HG02763 (cell line): ENCODE measurements around the gene AGBL4.

Experiments
- ATAC-seq: cut with Tn5 transposase; IDR thresholded peaks from one replicate; pipeline ENCODE4 v1.9.1; 2021; ENCODE audit warnings: mild to moderate bottlenecking, moderate library complexity; ENCODE audit not compliant: unreplicated experiment

The AGBL4 gene

GRCh38 chr1:48619539-48619938 lies 1404.2 kb downstream of the AGBL4 start:
- no peak for ATAC-seq

- no peak for ATAC-seq
These were observed 1406.5 kb downstream of the AGBL4 start for GRCh38 chr1:48617252-48617651.

- no peak for ATAC-seq
These were observed 1407.0 kb downstream of the AGBL4 start for GRCh38 chr1:48616710-48617109.

DNA sequence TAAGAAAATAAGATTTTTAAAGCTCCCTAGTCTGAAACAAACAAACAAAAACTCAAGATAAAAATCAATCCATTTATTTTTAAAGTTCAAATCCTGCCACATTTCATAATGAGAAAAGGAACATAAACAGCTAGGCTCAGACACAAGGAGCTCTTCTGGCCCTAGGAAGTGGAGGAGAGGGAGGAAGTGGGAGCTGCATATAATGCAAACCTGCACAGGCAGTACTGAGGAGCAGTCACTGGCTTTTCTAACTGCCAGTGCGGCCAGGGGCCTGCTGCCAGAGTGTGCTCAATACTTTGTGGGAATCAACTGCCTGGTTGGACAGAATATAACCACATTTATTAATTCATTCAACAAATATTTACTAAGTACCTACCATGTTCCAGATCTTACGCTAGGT lies 1411.9 kb downstream of the AGBL4 start:
- ATAC-seq, result no peak

- ATAC-seq, result no peak
These were observed 1412.9 kb downstream of the AGBL4 start for GRCh38 chr1:48610628-48611542.

DNA sequence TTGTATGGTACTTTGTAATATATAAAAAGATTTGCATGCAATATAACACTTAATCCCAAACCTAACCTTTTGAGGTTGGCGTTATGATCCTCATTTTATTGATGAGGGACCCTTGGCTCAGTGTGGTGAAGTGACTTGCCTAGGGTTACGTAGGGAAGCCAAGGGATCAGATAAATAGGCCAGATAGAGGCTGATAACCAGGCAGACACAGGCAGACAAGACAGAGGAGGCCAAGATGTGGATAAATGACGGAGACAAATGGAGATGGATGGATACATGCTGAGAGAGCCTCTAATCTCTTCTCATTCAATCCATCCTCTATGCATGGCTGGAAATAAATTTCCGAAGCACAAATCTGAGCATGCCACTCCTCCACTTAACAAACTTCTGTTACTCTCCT lies 1414.9 kb downstream of the AGBL4 start:
- ATAC-seq, result no peak

- ATAC-seq, result no peak
These were observed 1420.5 kb downstream of the AGBL4 start for GRCh38 chr1:48603222-48603621.

GRCh38 chr1:48602349-48602748 lies 1421.4 kb downstream of the AGBL4 start:
- no peak for ATAC-seq

DNA sequence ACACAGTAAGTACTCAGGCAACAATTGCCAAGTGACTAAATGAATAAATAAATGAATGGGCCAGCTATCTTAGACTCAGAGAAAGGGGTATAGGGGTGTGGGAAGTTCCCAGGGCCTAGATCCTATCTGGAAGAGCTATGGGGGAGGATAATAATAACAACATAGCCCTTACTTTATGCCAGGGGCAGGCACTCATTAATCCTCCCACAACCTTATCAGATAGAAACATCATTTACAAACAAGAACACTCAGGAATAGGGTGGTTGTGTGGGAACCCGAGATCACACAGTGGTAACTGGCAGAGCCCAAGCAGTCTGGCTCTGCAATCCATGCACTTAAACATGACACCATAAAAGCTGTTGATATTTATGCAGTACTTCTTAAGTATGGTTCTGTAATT lies 1423.6 kb downstream of the AGBL4 start:
- no peak for ATAC-seq

DNA sequence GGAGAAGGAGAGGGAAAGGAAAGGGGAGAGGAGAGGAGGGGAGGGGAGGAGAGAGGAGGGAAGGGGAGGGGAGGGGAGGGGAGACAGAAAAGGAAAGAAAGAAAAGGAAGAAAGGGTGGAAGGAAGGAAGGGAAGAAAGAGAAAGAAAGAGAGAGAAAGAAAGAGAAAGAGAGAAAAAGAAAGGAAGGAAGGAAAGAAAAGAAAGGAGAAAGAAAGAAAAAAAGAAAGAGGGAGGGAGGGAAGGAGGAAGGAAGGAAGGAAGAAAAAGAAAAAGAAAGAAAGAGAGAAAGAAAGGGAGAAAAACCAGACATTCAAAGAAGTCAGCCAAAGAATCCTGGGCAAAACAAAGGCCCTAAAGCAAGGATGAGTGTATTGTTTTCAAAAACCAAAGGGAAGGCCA lies 1426.1 kb downstream of the AGBL4 start:
- ATAC-seq, result no peak

DNA sequence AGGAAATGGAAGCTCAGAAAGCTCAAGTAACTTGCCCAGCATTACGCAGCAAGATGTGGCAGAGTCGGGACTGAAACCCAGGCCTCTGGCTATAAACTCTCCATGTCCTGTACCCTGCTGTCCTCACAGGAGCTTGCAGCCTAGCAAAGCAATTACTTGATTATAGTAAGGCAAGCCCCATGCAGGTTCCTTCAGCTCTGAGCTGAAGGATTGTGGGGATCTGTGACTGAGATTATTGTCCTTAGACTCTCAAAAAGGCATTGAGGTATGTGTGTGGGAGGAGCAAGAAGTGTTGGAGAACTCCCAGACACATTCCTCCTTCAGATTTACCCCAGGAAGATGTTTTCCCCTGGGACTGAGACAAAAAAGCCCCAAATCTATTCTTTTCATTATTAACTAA lies 1427.7 kb downstream of the AGBL4 start:
- ATAC-seq, result no peak

- no peak for ATAC-seq
These were observed 1428.1 kb downstream of the AGBL4 start for GRCh38 chr1:48595613-48596012.

DNA sequence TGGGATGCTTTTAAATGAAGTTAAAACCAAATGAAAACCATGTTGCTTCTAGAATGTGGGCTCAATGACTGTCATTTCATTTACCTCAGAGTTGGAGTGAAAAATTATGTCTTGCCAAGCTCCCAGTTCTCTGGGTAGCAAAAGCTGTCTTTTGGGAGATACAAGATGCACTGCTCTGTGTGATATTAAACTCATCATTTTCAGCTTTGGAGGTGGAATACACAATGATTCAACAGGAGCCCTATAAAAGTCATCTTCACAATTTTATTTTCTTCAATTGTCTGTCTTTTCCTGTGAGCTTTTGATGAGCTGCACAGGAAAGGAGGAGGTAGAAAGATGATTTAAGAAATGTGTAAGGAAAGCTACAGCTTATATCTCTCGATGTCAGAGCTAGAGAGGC lies 1431.4 kb downstream of the AGBL4 start:
- ATAC-seq, result no peak

GRCh38 chr1:48591181-48591580 lies 1432.6 kb downstream of the AGBL4 start:
- ATAC-seq, result no peak

- ATAC-seq, result no peak
These were observed 1435.7 kb downstream of the AGBL4 start for GRCh38 chr1:48588061-48588460.

DNA sequence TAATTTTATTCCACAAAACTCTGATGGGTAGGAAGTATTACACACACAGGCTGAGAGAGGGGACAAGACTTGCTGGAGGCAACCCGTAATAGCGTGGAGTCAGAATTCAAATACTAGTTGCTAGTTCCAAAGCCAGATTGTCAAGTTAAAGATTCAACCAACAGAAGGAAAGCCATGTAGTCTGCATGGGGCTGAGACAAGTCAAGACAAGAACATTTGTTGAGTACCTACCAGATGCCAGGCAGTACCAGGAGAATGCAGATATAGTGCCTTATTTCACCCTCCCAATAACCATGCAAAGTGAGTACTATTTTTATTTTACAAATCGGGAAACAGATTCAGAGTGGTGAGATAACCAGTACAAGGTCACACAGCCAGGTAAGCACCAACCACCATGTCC lies 1441.3 kb downstream of the AGBL4 start:
- no peak for ATAC-seq

GRCh38 chr1:48581270-48581669 lies 1442.5 kb downstream of the AGBL4 start:
- ATAC-seq, result no peak

- ATAC-seq, result no peak
These were observed 1447.2 kb downstream of the AGBL4 start for GRCh38 chr1:48576565-48576964.

- no peak for ATAC-seq
These were observed 1451.0 kb downstream of the AGBL4 start for GRCh38 chr1:48572646-48573258.

DNA sequence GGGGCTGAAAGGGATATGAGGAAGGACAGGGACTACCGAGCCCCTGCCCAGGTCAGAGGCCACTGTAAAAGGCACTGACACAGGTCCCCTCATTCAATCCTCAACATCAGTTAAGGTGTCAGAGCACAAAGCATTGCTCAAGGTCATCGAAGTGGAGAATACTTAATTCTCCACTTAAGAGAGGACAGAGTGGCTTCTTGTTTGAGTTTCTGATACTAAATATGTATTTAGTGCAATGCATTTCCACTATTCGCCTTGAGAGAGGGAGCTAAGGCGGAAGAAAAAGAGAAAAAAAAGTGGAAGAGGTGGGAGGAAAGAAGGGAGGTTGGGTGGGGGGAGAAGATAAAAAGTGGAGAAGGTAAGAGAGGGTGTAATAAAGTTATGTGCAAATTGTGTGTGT lies 1451.6 kb downstream of the AGBL4 start:
- no peak for ATAC-seq

DNA sequence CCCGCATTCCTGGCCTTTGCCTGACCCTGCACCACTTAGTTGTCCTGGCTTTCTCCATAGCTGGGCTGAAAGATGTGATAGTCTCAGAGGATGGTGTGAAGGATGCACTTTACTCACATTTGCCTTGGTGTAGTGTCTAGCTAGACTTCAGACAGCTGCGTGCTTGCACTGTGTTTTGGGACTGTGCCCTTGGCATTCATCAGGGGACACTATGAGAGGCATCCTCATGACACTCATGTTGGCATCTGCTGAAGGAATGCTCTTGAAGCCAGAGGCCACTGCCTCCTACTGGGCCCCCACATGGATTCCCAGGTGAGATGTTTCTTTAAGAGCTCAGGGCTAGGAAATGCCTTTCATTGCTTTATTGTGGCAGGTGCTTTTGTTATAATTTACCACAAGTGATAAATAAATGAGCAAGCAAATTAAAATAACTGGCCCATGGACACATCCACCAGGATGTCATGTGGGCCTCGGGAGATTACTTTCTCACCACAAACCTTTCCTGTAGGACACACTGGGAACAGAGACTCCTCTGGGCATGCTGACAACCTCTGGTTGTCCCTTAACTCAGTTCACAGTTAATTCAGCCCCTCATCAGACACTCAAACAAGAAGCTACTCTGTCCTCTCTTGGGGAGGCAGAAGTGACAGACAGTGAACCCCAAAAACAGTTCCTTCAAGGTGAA lies 1452.3 kb downstream of the AGBL4 start:
- no peak for ATAC-seq

DNA sequence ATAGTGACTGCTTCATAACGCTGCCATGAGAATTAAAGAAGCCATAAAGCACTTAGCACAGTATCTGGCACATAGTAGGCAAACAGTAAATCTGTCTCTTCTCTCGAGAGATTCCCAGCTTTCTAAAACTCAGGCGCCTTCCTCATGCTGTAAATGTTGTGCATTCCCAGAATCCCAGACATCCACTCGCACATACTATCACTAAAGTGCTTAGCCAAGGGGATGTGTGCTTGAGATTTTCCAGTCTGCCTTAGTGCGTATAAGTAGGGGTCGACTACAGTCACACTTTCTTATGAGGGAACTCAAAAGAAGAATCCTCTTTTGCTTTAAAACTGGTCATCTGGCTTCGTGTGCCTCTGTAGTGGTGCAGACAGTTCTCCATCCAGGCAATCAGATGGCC lies 1453.2 kb downstream of the AGBL4 start:
- ATAC-seq, result no peak
